Stimulated activated naive B cell treated with anti-CD40 and anti-IgM and Interleukin-4, amounts not matched to agents 10 μg/mL and 1 μg/mL and 100 μg/mL, for 72 hours (primary cell): Measurements from ENCODE around the gene NACC2.
A peak's percentile ranks its signal among the peaks of the same experiment; 100 is the strongest.

Experiments used
- ATAC-seq, 2 donors: fragments of 150-1000 bp; cut with Tn5 transposase; replicated peaks; 2 replicates each; pipeline ENCODE4 v1.10.0; 2021; ENCODE audit warnings: moderate library complexity in 1 of 2
- DNase-seq: peaks from one replicate; pipeline ENCODE4 v3.0.0; 2021
- H3K27ac Mint-ChIP-seq: one replicate; pipeline ENCODE4 v1.8.0; 2022; ENCODE audit warnings: mild to moderate bottlenecking, mixed read lengths
- H3K27me3 Mint-ChIP-seq, 2 donors: one replicate each; pipeline ENCODE4 v1.8.0; 2022; ENCODE audit warnings: mixed read lengths in 2 of 2
- H3K36me3 Mint-ChIP-seq, 2 donors: one replicate each; pipeline ENCODE4 v1.8.0; 2022; ENCODE audit warnings: mixed read lengths in 2 of 2, mild to moderate bottlenecking in 1 of 2
- H3K4me1 Mint-ChIP-seq, 2 donors: one replicate each; pipeline ENCODE4 v1.8.0; 2022; ENCODE audit warnings: mixed read lengths in 2 of 2, mild to moderate bottlenecking in 1 of 2
- H3K4me3 Mint-ChIP-seq, 2 donors: one replicate each; pipeline ENCODE4 v1.8.0; 2022; ENCODE audit warnings: mild to moderate bottlenecking in 2 of 2, mixed read lengths in 2 of 2, moderate library complexity in 1 of 2
- H3K9me3 Mint-ChIP-seq, 2 donors: one replicate each; pipeline ENCODE4 v1.8.0; 2022; ENCODE audit warnings: mixed read lengths in 2 of 2, mild to moderate bottlenecking in 1 of 2

The NACC2 gene

GRCh38 chr9:136051837-136052471 lies 43.1 kb downstream of the NACC2 start:
- no peak for DNase-seq
- Mint-ChIP-seq H3K9me3 (no peaks in the 10 kb centered on the region), H3K4me1 (peaks cover 5 to 16% of the 10 kb centered on the region in 2 donors), H3K27ac (no peak overlapping the region), H3K27me3 (peaks cover 38 to 54% of the 10 kb centered on the region in 2 donors), H3K4me3 (peak overlapping the region; percentile 56 to 67), H3K36me3 (no peaks in the 10 kb centered on the region)
- peak; percentile 43 to 54 for ATAC-seq

GRCh38 chr9:136051453-136051836 lies 43.6 kb downstream of the NACC2 start:
- Mint-ChIP-seq H3K27me3 (peaks cover 38 to 54% of the 10 kb centered on the region in 2 donors), H3K4me1 (peaks cover 5 to 16% of the 10 kb centered on the region in 2 donors), H3K36me3 (no peaks in the 10 kb centered on the region), H3K27ac (no peak overlapping the region), H3K9me3 (no peaks in the 10 kb centered on the region), H3K4me3 (peak overlapping the region in 1 of 2 donors; percentile 61)
- ATAC-seq (peak; percentile 26 to 36), DNase-seq (no peak)

- Mint-ChIP-seq H3K27ac (no peak overlapping the region), H3K4me3 (peak overlapping the region in 1 of 2 donors; percentile 61)
Measured at GRCh38 chr9:136050701-136051452, 44.2 kb downstream of the NACC2 start.

GRCh38 chr9:136050266-136050700 lies 44.8 kb downstream of the NACC2 start:
- Mint-ChIP-seq H3K36me3 (no peaks in the 10 kb centered on the region), H3K27me3 (peaks cover 38 to 52% of the 10 kb centered on the region in 2 donors), H3K4me3 (no peak overlapping the region), H3K9me3 (no peaks in the 10 kb centered on the region), H3K27ac (no peak overlapping the region), H3K4me1 (peaks cover 2 to 10% of the 10 kb centered on the region in 2 donors)
- no peak for ATAC-seq
- no peak for DNase-seq

More at GRCh38 chr9:136050701-136051452, 44.2 kb downstream of the NACC2 start:
- Mint-ChIP-seq H3K4me1 (peaks cover 5 to 16% of the 10 kb centered on the region in 2 donors), H3K36me3 (no peaks in the 10 kb centered on the region), H3K9me3 (no peaks in the 10 kb centered on the region), H3K27me3 (peaks cover 38 to 54% of the 10 kb centered on the region in 2 donors)
- no peak for DNase-seq
- no peak for ATAC-seq

- no peak for DNase-seq
- ATAC-seq, result no peak
- H3K27ac Mint-ChIP-seq, result peak overlapping the region; percentile 56
- H3K4me3 Mint-ChIP-seq, result peak overlapping the region in 1 of 2 donors; percentile 14
- H3K36me3 Mint-ChIP-seq, result no peaks in the 10 kb centered on the region
- H3K9me3 Mint-ChIP-seq, result no peaks in the 10 kb centered on the region
- H3K4me1 Mint-ChIP-seq, result peaks cover 2 to 7% of the 10 kb centered on the region in 2 donors
- peaks cover 34 to 46% of the 10 kb centered on the region in 2 donors for H3K27me3 Mint-ChIP-seq
Measured at GRCh38 chr9:136049491-136050265, 45.4 kb downstream of the NACC2 start.

- H3K27ac Mint-ChIP-seq, result peak overlapping the region; percentile 7
- DNase-seq, result no peak
- no peak overlapping the region for H3K4me3 Mint-ChIP-seq
- peaks cover 27 to 38% of the 10 kb centered on the region in 2 donors for H3K27me3 Mint-ChIP-seq
- peaks cover 2 to 7% of the 10 kb centered on the region in 2 donors for H3K4me1 Mint-ChIP-seq
- no peaks in the 10 kb centered on the region for H3K36me3 Mint-ChIP-seq
- no peak for ATAC-seq
- no peaks in the 10 kb centered on the region for H3K9me3 Mint-ChIP-seq
Measured at GRCh38 chr9:136048560-136049411, 46.3 kb downstream of the NACC2 start.

- Mint-ChIP-seq H3K4me3 (no peak overlapping the region), H3K4me1 (peaks cover 2 to 7% of the 10 kb centered on the region in 2 donors), H3K27me3 (peaks cover 23 to 30% of the 10 kb centered on the region in 2 donors), H3K9me3 (no peaks in the 10 kb centered on the region), H3K36me3 (no peaks in the 10 kb centered on the region), H3K27ac (no peak overlapping the region)
- DNase-seq (no peak), ATAC-seq (no peak)
Measured at GRCh38 chr9:136047775-136048559, 47.1 kb downstream of the NACC2 start.

GRCh38 chr9:136047076-136047774 lies 47.9 kb downstream of the NACC2 start:
- H3K27me3 Mint-ChIP-seq, result peaks cover 18 to 23% of the 10 kb centered on the region in 2 donors
- no peak for DNase-seq
- peaks cover 2 to 5% of the 10 kb centered on the region in 2 donors for H3K4me1 Mint-ChIP-seq
- no peaks in the 10 kb centered on the region for H3K9me3 Mint-ChIP-seq
- no peaks in the 10 kb centered on the region for H3K36me3 Mint-ChIP-seq
- ATAC-seq, result no peak
- no peak overlapping the region for H3K4me3 Mint-ChIP-seq
- H3K27ac Mint-ChIP-seq, result no peak overlapping the region

- DNase-seq (no peak), ATAC-seq (no peak)
- H3K27ac Mint-ChIP-seq, result no peak overlapping the region
- no peaks in the 10 kb centered on the region for H3K4me1 Mint-ChIP-seq
- no peaks in the 10 kb centered on the region for H3K36me3 Mint-ChIP-seq
- no peaks in the 10 kb centered on the region for H3K9me3 Mint-ChIP-seq
- peaks cover 14 to 17% of the 10 kb centered on the region in 2 donors for H3K27me3 Mint-ChIP-seq
- H3K4me3 Mint-ChIP-seq, result no peak overlapping the region
Measured at GRCh38 chr9:136046554-136046920, 48.6 kb downstream of the NACC2 start.

GRCh38 chr9:136045595-136046553 lies 49.2 kb downstream of the NACC2 start:
- Mint-ChIP-seq H3K36me3 (no peaks in the 10 kb centered on the region), H3K27ac (no peak overlapping the region), H3K4me1 (no peaks in the 10 kb centered on the region), H3K4me3 (no peak overlapping the region), H3K27me3 (peaks cover 15 to 17% of the 10 kb centered on the region in 2 donors), H3K9me3 (no peaks in the 10 kb centered on the region)
- DNase-seq (no peak), ATAC-seq (no peak)

- no peak overlapping the region for H3K4me3 Mint-ChIP-seq
- H3K27ac Mint-ChIP-seq, result no peak overlapping the region
- H3K9me3 Mint-ChIP-seq, result no peaks in the 10 kb centered on the region
- no peak for DNase-seq
- ATAC-seq, result no peak
- H3K4me1 Mint-ChIP-seq, result no peaks in the 10 kb centered on the region
- peaks cover 16 to 18% of the 10 kb centered on the region in 2 donors for H3K27me3 Mint-ChIP-seq
- no peaks in the 10 kb centered on the region for H3K36me3 Mint-ChIP-seq
Measured at GRCh38 chr9:136044971-136045594, 50.0 kb downstream of the NACC2 start.
